Right renal cortex interstitium (tissue), 3 donors: ENCODE results near the gene SSH2. TPM values are rescaled to one million over a fixed set of nuclear protein-coding genes. Genes with fewer than 3 reads are reported as not detected.
A peak's percentile ranks its signal among the peaks of the same experiment; 100 is the strongest.
"Not testable (repeated sequence)": the region's sequence is repeated elsewhere in the genome, so short reads cannot be mapped to it uniquely, and the experiment has no call there.

Experiments used
- DNase-seq, 3 donors: peaks; one replicate each; pipeline ENCODE4 v3.0.0-alpha.2; 2013; ENCODE audit warnings: low read depth in 3 of 3, low spot score in 2 of 3
- polyA plus RNA-seq, 3 donors: library from polyadenylated mRNA; unstranded; fragments of 120-200 nt; gene quantifications; one replicate each; pipeline ENCODE4 v1.2.1, GENCODE V29; 2013; ENCODE audit not compliant: insufficient read length in 3 of 3

SSH2 gene
- 10 to 100 TPM; 17.0 to 18.2 (median 17.1) TPM for polyA plus RNA-seq

- DNase-seq = peak in 2 of 3 donors; percentile 61 to 69
Observed at GRCh38 chr17:29929533-29930408, at the start of gene SSH2. SSH2 (minus strand) TSS chr17:29930228; CDS start chr17:29930000, 228 bp downstream.

- DNase-seq = no peak
Observed at GRCh38 chr17:29977836-29978235, 47.8 kb upstream of the SSH2 start.

GRCh38 chr17:29973005-29973404 is 43.0 kb upstream of the SSH2 start:
- no peak for DNase-seq

GRCh38 chr17:29972277-29972676 is 42.2 kb upstream of the SSH2 start:
- DNase-seq = no peak

- no peak for DNase-seq
Observed at GRCh38 chr17:29968271-29968670, 38.2 kb upstream of the SSH2 start.

GRCh38 chr17:29962656-29963055 is 32.6 kb upstream of the SSH2 start:
- DNase-seq = no peak

- DNase-seq = no peak
Observed at GRCh38 chr17:29959658-29960337, 29.8 kb upstream of the SSH2 start.

GRCh38 chr17:29958947-29959657 is 29.1 kb upstream of the SSH2 start:
- DNase-seq = no peak

- not testable (repeated sequence) for DNase-seq
Observed at GRCh38 chr17:29957488-29957887, 27.5 kb upstream of the SSH2 start.

- DNase-seq = no peak
Observed at GRCh38 chr17:29956225-29956624, 26.2 kb upstream of the SSH2 start.

- no peak for DNase-seq
Observed at GRCh38 chr17:29954405-29954804, 24.4 kb upstream of the SSH2 start.

- DNase-seq = no peak
Observed at GRCh38 chr17:29949696-29950095, 19.7 kb upstream of the SSH2 start.

- DNase-seq = no peak
Observed at GRCh38 chr17:29948448-29949215, 18.6 kb upstream of the SSH2 start.

GRCh38 chr17:29945281-29945680 is 15.3 kb upstream of the SSH2 start:
- DNase-seq = no peak

- no peak for DNase-seq
Observed at GRCh38 chr17:29941334-29941733, 11.3 kb upstream of the SSH2 start, which contains the start of gene EFCAB5. EFCAB5 (plus strand) TSS chr17:29941634; CDS start chr17:29941797, 163 bp downstream.

- no peak for DNase-seq
Observed at GRCh38 chr17:29936724-29937123, 6.7 kb upstream of the SSH2 start.

GRCh38 chr17:29935909-29936308 is 5.9 kb upstream of the SSH2 start:
- DNase-seq = not testable (repeated sequence)

GRCh38 chr17:29933379-29933778 is 3.4 kb upstream of the SSH2 start:
- no peak for DNase-seq

- DNase-seq = peak in 2 of 3 donors; percentile 61 to 69
Observed at GRCh38 chr17:29931231-29931932, 1.4 kb upstream of the SSH2 start.
